ENCODE results near the gene EPOP.

DNA sequence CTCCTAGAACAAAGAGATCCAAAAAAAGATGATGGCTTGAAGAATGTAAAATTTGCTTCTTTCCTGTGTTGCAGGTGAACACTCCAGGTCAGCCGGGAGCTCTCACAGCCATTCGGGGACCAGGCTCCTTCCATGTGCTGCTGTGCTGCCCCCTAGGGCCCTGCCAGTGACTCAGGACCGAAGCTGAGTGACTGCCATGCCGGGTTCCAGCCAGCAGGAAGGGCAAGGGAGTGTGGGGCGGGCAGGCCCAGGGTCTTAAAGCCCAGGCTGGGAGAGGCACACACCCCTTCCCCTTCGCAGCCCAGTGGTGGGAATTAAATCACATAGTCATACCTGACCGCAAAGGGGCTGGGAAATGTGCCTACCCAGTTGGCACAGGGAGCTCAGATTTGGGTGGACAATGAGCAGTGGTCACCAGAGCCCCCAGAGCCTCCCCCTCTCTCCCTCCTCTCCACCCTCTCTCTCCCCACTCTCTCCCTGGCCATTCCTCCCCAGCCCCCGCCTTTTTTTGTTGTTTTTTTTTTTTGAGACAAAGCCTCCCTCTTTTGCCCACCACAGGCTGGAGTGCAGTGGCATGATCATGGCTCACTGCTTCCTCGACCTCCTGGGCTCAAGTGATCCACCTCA is 11.5 kb downstream of the EPOP start:
- TF ChIP-seq RBAK (CRISPR knock-in tag; IDR thresholded peaks at IDR 0.05): no peak
- no peak for TF ChIP-seq MTA3 (CRISPR knock-in tag; IDR thresholded peaks at IDR 0.05)
- TF ChIP-seq, protein P1, sequence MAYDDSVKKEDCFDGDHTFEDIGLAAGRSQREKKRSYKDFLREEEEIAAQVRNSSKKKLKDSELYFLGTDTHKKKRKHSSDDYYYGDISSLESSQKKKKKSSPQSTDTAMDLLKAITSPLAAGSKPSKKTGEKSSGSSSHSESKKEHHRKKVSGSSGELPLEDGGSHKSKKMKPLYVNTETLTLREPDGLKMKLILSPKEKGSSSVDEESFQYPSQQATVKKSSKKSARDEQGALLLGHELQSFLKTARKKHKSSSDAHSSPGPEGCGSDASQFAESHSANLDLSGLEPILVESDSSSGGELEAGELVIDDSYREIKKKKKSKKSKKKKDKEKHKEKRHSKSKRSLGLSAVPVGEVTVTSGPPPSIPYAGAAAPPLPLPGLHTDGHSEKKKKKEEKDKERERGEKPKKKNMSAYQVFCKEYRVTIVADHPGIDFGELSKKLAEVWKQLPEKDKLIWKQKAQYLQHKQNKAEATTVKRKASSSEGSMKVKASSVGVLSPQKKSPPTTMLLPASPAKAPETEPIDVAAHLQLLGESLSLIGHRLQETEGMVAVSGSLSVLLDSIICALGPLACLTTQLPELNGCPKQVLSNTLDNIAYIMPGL (CRISPR knock-in tag; IDR thresholded peaks at IDR 0.05; ENCODE audit: borderline replicate concordance in 1 of 2, low read depth in 1 of 2): peak; percentile 97 to 99
- no peak for TF ChIP-seq NFE2L1 (CRISPR knock-in tag; IDR thresholded peaks at IDR 0.05; ENCODE audit: borderline replicate concordance)
- TF ChIP-seq RBFOX2 (IDR thresholded peaks at IDR 0.05; ENCODE audit: low read depth, low read length): no peak
- TF ChIP-seq BRCA1 (CRISPR knock-in tag; IDR thresholded peaks at IDR 0.05): 0 out of 2 replicates have a peak, but pooled peaks have one; percentile 51
- TF ChIP-seq SP4 (CRISPR knock-in tag; IDR thresholded peaks at IDR 0.05): peak; percentile 56; the same call in 1 of the 2 replicates
- TF ChIP-seq KDM1A (CRISPR knock-in tag; IDR thresholded peaks at IDR 0.05): 0 out of 2 replicates have a peak, but pooled peaks have one; percentile 39
- TF ChIP-seq, protein P2, sequence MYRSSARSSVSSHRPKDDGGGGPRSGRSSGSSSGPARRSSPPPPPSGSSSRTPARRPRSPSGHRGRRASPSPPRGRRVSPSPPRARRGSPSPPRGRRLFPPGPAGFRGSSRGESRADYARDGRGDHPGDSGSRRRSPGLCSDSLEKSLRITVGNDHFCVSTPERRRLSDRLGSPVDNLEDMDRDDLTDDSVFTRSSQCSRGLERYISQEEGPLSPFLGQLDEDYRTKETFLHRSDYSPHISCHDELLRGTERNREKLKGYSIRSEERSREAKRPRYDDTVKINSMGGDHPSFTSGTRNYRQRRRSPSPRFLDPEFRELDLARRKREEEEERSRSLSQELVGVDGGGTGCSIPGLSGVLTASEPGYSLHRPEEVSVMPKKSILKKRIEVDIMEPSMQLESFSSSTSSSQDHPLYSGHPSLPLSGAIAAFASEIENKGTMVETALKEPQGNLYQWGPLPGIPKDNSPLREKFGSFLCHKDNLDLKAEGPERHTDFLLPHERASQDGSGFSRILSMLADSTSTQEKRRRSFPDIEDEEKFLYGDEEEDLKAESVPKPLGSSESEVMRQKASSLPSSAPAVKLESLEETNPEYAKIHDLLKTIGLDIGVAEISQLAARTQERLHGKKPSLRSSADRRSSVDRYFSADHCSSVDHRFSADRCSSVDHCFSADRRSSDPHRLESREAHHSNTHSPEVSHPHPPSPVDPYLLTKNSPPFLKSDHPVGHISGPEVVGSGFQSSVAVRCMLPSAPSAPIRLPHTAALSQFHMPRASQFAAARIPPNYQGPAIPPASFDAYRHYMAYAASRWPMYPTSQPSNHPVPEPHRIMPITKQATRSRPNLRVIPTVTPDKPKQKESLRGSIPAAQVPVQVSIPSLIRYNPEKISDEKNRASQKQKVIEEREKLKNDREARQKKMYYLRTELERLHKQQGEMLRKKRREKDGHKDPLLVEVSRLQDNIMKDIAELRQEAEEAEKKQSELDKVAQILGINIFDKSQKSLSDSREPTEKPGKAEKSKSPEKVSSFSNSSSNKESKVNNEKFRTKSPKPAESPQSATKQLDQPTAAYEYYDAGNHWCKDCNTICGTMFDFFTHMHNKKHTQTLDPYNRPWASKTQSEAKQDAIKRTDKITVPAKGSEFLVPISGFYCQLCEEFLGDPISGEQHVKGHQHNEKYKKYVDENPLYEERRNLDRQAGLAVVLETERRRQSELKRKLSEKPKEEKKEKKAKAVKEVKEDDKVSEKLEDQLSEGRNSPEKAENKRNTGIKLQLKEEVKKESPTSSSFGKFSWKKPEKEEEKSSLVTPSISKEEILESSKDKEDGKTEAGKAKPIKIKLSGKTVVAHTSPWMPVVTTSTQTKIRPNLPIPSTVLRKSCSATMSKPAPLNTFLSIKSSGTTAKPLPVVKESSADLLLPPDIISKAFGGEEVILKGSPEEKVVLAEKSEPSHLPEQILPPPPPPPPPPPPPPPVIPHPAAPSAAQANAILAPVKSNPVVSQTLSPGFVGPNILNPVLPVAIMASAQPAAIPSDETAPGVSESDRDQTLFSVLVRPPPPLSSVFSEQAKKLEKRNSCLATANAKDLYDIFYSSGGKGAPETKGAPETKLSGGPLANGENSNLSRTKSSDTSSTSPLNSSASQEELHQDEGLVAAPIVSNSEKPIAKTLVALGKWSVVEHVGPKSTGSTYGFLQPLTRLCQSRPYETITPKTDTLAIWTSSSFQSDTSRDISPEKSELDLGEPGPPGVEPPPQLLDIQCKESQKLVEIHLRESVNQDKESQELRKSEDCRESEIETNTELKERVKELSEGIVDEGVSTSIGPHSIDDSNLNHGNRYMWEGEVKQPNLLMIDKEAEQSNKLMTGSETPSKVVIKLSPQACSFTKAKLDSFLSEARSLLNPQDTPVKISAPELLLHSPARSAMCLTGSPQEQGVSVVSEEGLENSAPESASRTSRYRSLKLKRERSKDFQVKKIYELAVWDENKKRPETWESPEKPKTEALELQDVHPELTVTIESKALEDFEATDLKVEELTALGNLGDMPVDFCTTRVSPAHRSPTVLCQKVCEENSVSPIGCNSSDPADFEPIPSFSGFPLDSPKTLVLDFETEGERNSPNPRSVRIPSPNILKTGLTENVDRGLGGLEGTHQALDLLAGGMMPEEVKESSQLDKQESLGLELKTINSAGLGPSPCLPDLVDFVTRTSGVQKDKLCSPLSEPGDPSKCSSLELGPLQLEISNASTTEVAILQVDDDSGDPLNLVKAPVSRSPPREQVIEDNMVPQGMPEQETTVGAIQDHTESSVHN (CRISPR knock-in tag; IDR thresholded peaks at IDR 0.05): no peak
- TF ChIP-seq, protein P3, sequence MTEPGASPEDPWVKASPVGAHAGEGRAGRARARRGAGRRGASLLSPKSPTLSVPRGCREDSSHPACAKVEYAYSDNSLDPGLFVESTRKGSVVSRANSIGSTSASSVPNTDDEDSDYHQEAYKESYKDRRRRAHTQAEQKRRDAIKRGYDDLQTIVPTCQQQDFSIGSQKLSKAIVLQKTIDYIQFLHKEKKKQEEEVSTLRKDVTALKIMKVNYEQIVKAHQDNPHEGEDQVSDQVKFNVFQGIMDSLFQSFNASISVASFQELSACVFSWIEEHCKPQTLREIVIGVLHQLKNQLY (CRISPR knock-in tag; IDR thresholded peaks at IDR 0.05): no peak
- no peak for TF ChIP-seq ZNF33B (CRISPR knock-in tag; IDR thresholded peaks at IDR 0.05)
- TF ChIP-seq POLR2AphosphoS5 (IDR thresholded peaks at IDR 0.05; ENCODE audit: low read depth, low read length): no peak
- TF ChIP-seq, protein P4, sequence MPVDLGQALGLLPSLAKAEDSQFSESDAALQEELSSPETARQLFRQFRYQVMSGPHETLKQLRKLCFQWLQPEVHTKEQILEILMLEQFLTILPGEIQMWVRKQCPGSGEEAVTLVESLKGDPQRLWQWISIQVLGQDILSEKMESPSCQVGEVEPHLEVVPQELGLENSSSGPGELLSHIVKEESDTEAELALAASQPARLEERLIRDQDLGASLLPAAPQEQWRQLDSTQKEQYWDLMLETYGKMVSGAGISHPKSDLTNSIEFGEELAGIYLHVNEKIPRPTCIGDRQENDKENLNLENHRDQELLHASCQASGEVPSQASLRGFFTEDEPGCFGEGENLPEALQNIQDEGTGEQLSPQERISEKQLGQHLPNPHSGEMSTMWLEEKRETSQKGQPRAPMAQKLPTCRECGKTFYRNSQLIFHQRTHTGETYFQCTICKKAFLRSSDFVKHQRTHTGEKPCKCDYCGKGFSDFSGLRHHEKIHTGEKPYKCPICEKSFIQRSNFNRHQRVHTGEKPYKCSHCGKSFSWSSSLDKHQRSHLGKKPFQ (CRISPR knock-in tag; IDR thresholded peaks at IDR 0.05; ENCODE audit: insufficient replicate concordance): no peak
- TF ChIP-seq POLR2A (IDR thresholded peaks at IDR 0.05; ENCODE audit: insufficient read depth in 1 of 2, low read depth in 2 of 2, low read length in 2 of 2): no peak
